Mesothelial cell of epicardium (in vitro differentiated cells): ENCODE data around the gene FHIT. TPM values are rescaled to one million over a fixed set of nuclear protein-coding genes. Genes with fewer than 3 reads are reported as not detected.

Experiments used
- DNase-seq, 2 experiments: peaks; one replicate each; pipeline ENCODE4 v3.0.0; 2021; ENCODE audit warnings: low spot score in 2 of 2; ENCODE audit not compliant: unreplicated experiment in 2 of 2
- H3K27ac Mint-ChIP-seq: 2 replicates; pipeline ENCODE4 v1.8.0; 2021; ENCODE audit warnings: mixed read lengths
- H3K27me3 Mint-ChIP-seq: 2 replicates; pipeline ENCODE4 v1.8.0; 2021; ENCODE audit warnings: low read depth, mixed read lengths
- H3K36me3 Mint-ChIP-seq: 2 replicates; pipeline ENCODE4 v1.8.0; 2021; ENCODE audit warnings: mixed read lengths
- H3K4me1 Mint-ChIP-seq: 2 replicates; pipeline ENCODE4 v1.8.0; 2021; ENCODE audit warnings: mixed read lengths
- H3K4me3 Mint-ChIP-seq: 2 replicates; pipeline ENCODE4 v1.8.0; 2021; ENCODE audit warnings: mild to moderate bottlenecking, moderate library complexity, mixed read lengths
- H3K9me3 Mint-ChIP-seq: 2 replicates; pipeline ENCODE4 v1.8.0; 2021; ENCODE audit warnings: mixed read lengths
- total RNA-seq: library from RNA; stranded (reverse); gene quantifications from 3 replicates; pipeline ENCODE4 v1.2.1, GENCODE V29; 2021
- TF ChIP-seq, protein P1 (sequence below): fragments of 200-600 bp; sonication (generic); IDR thresholded peaks from one replicate; pipeline ENCODE4 v1.5.0; 2021; ENCODE audit warnings: antibody characterized with exemption; ENCODE audit not compliant: unreplicated experiment

The FHIT gene
- total RNA-seq, 1 donor from 2014 or later, result 10.7 TPM

DNA sequence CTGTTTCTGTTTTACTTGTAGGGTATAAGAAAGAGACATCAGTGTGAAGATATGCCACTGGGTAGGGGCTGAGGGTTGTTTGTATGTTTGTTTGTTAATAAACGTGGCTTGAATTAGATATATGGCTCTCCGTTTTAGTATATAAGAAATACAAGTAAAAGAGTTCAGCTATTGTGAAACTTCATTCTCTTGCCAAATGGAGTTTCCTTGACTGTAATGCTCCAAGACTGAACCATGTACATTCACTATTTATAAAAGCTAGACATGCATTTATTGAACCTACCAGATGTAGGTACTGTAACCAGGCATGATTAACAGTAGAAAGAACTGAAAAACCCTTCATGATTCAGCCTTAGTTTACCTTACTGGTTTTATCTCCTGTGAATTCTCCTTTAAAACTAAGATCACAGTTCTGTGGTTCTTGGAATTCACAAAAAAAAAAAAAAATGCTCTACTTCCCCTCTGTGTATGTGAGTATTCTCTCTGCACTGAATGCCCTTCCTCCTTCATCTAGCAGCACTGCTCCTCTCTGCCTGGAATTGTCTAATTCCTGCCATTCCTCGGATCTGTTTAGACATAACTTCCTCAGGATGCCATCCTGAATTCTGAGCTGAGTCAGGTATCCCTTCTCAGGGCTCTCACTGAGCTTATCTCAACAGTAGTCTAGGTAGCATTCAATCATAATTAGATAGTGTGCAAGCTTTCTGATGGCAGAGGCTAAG is 504.4 kb downstream of the FHIT start:
- Mint-ChIP-seq H3K36me3 (peaks cover 14% of the 10 kb centered on the region), H3K27me3 (no peaks in the 10 kb centered on the region), H3K9me3 (peaks cover 21% of the 10 kb centered on the region), H3K4me3 (no peak overlapping the region), H3K27ac (no peak overlapping the region), H3K4me1 (peaks cover 17% of the 10 kb centered on the region)
- TF ChIP-seq, protein P1, sequence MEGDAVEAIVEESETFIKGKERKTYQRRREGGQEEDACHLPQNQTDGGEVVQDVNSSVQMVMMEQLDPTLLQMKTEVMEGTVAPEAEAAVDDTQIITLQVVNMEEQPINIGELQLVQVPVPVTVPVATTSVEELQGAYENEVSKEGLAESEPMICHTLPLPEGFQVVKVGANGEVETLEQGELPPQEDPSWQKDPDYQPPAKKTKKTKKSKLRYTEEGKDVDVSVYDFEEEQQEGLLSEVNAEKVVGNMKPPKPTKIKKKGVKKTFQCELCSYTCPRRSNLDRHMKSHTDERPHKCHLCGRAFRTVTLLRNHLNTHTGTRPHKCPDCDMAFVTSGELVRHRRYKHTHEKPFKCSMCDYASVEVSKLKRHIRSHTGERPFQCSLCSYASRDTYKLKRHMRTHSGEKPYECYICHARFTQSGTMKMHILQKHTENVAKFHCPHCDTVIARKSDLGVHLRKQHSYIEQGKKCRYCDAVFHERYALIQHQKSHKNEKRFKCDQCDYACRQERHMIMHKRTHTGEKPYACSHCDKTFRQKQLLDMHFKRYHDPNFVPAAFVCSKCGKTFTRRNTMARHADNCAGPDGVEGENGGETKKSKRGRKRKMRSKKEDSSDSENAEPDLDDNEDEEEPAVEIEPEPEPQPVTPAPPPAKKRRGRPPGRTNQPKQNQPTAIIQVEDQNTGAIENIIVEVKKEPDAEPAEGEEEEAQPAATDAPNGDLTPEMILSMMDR, result no peak
- no peak for DNase-seq

DNA sequence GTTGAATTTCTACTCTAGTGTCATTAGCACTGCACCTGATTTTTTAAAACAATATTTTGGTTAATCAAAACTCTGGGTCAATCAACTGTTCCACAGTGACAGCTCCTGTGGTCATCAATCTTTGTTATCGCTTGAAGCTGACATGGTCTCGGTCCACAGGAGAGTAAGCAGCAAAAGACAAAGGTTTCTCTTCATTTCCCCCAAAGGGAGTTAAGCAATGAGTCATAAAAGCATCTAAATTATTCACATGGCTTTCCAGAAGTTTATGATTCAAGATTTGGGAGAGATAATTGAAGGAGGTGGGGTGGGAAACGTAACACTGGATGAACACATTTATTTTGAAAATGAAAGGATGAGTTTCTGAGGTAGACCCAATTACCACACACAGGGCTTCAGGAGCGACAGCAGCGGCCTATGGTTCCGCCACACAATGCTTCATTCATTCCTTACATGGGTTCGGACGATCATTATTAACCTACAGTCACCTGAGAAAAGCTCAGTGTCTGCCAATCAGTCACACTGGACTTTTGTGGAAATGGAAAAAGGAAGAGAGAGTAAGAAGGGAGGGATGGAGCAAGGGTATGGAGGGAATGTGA is 505.1 kb downstream of the FHIT start:
- TF ChIP-seq, protein P1, result no peak
- H3K27ac Mint-ChIP-seq, result no peak overlapping the region
- H3K4me1 Mint-ChIP-seq, result peaks cover 17% of the 10 kb centered on the region
- DNase-seq, result no peak
- H3K27me3 Mint-ChIP-seq, result no peaks in the 10 kb centered on the region
- H3K36me3 Mint-ChIP-seq, result peaks cover 13% of the 10 kb centered on the region
- no peak overlapping the region for H3K4me3 Mint-ChIP-seq
- peaks cover 18% of the 10 kb centered on the region for H3K9me3 Mint-ChIP-seq

DNA sequence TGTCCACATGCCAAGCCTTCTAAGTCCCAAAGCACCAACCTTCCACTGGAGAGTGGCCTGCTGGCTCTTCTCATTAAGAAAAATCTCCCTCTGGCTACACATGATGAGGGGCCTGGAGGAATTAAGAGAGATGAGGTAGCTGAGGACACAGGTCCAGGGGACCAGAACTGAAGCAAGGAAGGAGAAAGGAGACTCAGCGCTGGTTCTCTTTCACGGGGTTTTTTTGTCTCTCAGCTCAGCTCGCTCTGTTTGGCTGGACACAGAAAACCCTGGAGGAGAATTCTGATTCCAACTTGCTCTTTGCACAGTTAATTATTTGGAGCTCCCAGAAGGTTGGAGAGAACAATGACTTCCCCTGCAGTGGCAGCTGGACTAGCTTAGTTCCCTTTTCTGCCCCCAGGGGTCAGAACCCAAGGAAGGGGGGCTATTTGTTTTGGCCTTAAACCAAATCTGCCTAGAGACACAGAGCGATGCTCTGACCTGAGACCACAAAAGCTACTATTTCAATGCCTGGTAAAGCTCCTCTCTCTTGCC is 507.6 kb downstream of the FHIT start:
- TF ChIP-seq, protein P1, result no peak
- Mint-ChIP-seq H3K27ac (no peak overlapping the region), H3K4me1 (peaks cover 17% of the 10 kb centered on the region), H3K27me3 (no peaks in the 10 kb centered on the region), H3K9me3 (no peaks in the 10 kb centered on the region), H3K36me3 (no peaks in the 10 kb centered on the region), H3K4me3 (no peak overlapping the region)
- no peak for DNase-seq

DNA sequence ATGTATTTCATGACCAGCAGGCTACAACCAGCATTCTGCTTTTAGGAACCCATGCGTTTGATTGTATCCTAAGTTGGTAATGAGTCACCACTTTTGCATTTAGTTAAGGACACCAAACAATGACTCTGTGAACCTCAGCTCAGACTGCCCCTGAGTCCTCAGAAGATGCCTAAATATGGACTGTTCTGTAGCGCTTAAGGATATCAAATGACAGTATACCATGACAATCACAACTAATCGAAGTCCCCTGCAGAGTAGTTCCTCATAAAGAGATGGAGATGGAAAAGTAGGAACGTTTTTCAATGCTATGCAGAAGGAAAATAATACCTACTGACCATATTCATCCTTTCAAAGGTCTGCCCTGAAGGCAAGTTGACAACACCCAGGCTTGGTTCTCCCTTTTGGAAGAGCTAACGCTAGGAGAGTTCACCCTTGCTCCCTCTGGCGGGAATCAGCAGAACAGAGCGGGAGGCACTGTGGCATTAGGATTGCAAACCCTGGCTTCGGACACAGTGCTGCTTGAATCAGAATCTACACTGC is 508.6 kb downstream of the FHIT start:
- H3K27ac Mint-ChIP-seq, result no peak overlapping the region
- no peak for DNase-seq

DNA sequence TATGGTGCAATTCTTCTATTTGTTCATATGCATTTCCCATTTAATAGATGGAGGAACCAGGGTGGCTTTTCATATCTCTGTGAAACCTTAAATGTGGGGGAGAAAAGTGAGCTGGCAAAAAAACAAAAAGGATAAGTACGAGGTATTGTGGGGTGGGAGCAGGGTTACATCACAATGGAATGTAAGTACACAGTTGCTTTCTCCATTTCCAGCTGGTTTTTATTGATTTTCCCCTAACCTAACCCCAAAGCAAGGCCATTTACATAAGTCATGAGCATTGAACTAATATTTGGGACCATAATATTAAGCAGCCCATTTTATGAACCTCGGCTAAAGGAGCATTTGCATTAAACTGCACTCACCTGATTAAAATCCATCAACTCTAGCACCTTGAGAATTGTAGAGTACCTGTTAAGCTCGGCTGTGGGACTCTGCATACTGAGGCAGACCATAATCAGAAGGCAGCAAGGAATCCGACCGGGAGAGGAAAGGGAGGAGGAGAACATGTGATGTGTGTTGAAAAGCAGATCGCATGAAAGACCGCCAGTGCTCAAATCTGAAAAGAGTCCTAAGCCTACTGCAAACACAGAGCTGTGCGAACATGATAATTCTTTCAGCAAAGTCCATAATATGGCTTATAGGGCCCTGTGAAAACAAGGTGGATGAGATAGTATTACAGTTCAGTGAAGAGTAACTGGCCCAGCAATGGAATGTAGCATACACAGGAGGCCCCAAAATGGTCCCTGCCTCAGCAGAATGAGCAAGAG is 513.4 kb downstream of the FHIT start:
- peaks cover 1% of the 10 kb centered on the region for H3K4me1 Mint-ChIP-seq
- H3K27ac Mint-ChIP-seq, result no peak overlapping the region

More for the DNA sequence above, 508.6 kb downstream of the FHIT start:
- TF ChIP-seq, protein P1, result no peak
- Mint-ChIP-seq H3K27me3 (no peaks in the 10 kb centered on the region), H3K4me3 (no peak overlapping the region), H3K4me1 (peaks cover 18% of the 10 kb centered on the region), H3K36me3 (no peaks in the 10 kb centered on the region), H3K9me3 (no peaks in the 10 kb centered on the region)

More for the DNA sequence above, 513.4 kb downstream of the FHIT start:
- Mint-ChIP-seq H3K36me3 (no peaks in the 10 kb centered on the region), H3K9me3 (peaks cover 3% of the 10 kb centered on the region), H3K27me3 (no peaks in the 10 kb centered on the region), H3K4me3 (no peak overlapping the region)
- TF ChIP-seq, protein P1, result no peak
- no peak for DNase-seq
